Stimulated activated naive CD8-positive, alpha-beta T cell treated with anti-CD3 and anti-CD28 coated beads, Interleukin-15, Interleukin-2, amounts not matched to agents 100 U/mL and 50 U/mL, for 24 hours (primary cell): ENCODE results near the gene SP6.

Source experiments
- ATAC-seq: fragments of 150-1000 bp; cut with Tn5 transposase; one replicate; pipeline ENCODE4 v1.10.0; 2021
- DNase-seq: peaks from one replicate; pipeline ENCODE4 v3.0.0; 2021

SP6 gene

DNA sequence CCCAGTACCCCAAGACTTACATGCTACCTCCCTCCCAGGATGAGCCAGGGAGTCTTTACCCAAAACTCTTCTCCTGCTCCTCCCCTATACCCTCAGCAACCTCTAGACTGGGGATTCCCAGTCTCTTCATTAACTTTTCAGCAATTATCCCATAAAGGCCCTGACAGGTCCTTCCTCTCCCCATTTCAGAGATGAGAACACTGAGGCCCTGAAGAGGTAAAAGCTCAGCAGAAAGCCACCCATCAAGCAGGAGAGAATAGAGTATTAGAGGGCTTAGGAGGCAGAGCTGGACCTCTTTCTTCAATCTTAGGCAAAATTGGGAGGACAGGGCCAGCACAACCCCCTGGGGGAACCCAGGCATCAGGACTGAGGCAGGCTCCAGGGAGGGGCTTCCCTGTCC, 5.9 kb upstream of the SP6 start:
- DNase-seq (no peak), ATAC-seq (no peak)

DNA sequence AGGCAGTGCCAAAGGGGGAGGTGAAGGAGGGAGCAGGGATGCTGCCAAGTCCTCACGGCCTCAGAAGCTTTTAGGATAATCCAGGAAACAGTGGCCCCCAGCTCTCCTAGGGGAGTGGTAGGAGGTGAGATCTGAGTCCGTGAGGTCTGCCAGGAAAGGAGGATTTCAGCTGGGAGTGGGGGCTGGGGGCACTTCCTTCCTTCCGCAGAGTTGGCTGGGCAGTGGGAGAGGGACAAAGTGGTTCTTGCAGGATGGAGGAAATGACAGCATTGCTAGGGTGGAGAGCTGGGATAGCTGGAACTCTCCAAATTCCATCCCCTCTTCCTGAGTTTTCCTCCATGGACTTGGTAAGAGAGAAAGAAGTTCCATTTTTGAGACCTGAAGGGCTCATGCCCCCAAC, 4.8 kb upstream of the SP6 start:
- DNase-seq (no peak), ATAC-seq (no peak)

DNA sequence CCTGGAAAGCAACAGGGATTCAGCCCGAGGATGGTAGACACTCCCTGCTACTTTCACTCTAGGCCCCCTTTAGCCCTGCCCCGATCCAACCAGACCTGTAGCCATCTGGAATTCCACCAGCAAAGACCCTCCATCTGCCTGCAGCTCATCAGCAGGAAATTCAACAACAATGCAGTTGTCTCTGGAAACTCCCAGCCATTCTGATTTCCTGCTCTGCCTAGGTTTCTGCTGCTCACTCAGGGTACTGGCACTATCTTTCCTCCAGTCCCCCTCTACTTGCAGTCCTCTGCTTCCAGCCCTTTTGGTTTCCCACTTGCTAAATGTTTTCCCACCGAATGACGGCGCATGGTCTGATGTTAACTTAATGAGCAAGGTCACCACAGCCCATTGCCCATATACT, 2.7 kb upstream of the SP6 start:
- DNase-seq: no peak
- no peak for ATAC-seq

DNA sequence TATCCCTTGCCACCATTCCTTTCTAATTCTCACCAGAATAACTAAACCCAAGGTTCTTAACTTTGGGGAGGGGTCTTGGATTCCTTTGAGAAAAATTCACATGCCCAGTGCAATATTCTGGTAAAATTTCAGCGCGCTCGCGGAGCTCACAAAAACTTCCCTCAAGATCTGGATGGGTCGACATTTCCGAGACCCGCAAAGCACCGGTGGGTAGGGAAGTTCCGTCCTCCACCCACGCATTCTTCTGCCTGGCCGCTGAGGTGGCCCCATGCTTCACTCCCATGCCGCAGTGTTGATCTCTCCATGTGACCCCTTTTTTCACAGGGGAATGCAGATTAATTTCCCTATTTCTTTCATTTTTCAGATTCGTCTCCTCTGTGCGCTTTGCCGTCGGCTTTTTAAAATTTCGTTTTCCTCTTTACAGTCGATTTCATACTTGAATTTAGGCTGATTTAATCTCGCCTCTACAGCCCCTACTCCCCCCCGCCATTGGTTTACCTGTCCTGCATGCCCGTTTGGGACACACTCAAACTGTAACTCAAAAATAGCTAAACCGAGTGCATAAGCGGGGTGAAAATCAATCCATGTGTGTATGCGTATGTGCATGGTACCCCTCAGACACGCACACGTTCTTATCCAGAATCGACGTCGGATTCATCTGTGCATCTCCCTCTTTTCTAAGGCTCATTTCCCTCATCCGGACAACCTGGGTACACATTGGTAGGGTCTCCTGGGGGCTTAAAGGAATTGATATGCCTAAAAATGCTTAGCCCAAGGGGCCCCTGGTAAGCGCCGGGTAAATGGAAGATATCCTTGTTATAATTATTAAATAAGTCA, 1.4 kb upstream of the SP6 start:
- ATAC-seq (no peak), DNase-seq (no peak)

DNA sequence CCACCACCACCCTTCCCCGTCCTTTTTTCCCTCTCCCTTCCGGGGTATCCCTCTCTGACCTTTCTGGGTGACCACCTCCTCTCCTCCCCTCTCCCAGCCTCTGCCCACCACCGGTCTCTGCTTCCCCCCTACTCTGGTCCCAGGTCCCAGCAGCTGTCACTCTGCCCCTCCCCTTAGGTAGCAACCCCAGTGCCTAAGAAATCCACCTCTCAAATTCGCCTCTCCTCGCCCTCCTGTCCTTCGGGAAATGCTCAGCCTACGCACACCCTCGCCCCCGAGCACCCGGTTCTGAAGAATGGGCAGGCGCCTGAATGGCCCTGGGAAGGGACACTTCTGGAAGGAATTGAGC, 775 bp upstream of the SP6 start:
- DNase-seq: no peak
- ATAC-seq: no peak

DNA sequence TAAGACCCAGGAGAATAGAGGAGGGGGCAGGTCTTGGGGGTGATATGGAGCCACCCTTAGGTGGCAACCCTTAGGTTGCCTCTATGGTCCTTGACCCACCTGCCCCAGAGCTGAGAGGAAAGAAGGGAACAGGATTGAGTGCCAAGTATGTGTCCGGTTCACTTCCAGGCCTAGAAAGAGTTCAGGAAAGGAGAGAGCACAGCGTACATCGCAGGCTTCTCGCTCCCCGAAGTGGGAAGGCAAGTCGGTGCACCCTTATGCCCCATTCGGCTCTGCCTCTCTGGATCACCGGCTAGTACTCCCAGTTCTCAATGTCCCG, 631 bp downstream of the SP6 start:
- no peak for ATAC-seq

DNA sequence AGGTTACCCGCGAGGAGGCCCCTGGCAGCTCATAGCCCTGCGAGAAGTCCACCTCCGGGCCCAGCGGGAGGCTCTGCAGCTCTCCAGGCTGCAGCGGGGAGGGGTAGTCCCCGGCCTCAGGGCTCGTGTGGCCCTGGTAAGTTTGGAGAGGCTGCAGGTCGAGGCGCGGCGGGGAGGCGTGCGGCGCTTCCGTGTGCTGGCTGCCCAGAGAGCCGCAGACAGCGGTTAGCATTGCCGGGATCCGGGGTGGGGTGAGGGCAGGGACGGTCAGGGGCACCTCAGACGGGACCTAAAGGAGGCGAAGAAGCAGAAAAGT, 2.8 kb downstream of the SP6 start:
- ATAC-seq (no peak), DNase-seq (no peak)

More for the DNA sequence above, 631 bp downstream of the SP6 start:
- no peak for DNase-seq

DNA sequence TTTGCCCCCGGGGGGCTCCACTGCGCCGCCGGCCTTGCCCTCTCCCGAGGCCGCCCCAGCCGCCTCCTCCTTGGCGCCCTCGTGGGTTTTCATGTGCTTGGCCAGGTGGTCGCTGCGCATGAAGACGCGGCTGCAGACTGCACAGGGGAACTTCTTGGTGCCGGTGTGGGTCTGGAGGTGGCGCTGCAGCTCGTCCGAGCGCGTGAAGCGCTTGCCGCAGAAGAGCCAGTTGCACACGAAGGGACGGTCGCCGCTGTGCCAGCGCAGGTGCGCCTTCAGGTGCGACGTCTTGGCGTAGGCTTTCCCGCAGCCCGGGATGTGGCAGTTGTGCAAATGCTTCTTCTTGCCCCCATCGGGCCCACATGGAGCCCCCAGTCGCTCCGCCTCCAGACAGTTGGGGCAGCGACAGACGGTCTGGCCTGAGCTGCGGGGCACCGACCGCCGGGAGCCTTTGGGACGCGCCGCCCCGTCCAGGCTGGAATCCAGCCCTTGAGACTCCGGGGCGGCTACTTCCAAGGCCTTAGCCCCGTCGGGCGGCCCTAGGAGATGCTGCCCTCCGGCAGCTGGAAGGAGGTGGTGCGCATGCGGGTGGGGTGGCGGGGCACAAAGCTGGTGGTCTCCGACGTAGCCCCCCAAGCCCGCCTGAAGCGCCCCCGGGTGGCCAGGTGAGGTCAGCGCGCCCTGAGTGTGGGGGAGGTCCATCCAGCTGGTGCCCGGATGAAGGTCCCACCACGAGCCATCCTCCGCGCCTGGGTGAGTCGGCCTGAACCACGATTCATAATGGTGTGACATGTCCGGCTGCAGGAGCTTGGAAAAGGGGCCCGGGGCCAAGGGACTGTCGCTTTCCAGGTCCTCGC, 3.4 kb downstream of the SP6 start:
- no peak for ATAC-seq
- peak; percentile 27 for DNase-seq

DNA sequence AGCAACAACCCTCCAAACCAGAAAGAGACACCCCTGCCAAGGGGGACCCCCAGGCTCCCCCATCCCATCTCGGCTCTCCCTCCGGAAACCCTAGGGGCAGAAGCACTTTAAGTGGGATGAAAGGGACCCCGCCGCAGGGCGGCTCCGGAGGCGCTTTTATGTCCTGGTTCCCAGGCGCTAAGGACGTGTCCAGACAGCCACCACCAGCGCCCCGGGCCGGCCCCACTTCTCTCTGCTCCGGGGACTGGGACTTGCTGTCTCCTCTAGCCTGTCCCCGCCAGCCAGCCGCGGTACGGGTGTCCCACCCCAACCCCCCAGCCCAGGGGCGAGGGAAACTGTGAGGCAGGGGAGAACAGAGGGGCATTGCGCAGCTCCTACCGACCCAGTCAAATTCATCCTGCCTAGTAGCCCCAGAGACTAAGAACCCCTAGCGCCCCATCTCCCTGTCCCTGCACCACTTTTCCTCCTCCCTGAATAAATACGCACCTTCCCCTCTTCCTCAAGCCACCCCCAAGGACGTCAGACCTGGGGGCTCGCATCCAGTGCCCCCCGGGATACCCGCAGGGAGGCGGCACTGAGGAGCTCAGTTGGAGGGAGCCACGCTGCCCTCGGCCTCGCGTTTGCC, 4.1 kb downstream of the SP6 start:
- no peak for DNase-seq
- ATAC-seq: no peak

DNA sequence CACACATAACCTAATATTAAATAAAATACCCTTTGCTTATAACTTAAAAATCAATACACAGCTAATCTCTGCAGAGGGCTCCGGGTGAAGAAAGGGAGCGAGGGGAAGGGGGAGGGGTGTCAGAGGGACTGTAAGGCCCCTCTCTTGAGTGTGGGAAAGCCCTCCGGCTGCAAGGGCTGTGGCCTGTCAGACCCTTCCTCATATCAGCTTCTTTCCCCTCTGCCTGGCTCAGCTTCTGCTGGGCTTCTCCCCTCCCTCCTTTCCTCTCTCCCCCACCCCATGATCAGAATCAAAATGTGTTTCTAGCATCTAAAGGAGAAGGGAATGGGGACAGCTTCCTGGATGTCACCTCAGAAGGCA, 5.3 kb downstream of the SP6 start:
- no peak for DNase-seq
- no peak for ATAC-seq

DNA sequence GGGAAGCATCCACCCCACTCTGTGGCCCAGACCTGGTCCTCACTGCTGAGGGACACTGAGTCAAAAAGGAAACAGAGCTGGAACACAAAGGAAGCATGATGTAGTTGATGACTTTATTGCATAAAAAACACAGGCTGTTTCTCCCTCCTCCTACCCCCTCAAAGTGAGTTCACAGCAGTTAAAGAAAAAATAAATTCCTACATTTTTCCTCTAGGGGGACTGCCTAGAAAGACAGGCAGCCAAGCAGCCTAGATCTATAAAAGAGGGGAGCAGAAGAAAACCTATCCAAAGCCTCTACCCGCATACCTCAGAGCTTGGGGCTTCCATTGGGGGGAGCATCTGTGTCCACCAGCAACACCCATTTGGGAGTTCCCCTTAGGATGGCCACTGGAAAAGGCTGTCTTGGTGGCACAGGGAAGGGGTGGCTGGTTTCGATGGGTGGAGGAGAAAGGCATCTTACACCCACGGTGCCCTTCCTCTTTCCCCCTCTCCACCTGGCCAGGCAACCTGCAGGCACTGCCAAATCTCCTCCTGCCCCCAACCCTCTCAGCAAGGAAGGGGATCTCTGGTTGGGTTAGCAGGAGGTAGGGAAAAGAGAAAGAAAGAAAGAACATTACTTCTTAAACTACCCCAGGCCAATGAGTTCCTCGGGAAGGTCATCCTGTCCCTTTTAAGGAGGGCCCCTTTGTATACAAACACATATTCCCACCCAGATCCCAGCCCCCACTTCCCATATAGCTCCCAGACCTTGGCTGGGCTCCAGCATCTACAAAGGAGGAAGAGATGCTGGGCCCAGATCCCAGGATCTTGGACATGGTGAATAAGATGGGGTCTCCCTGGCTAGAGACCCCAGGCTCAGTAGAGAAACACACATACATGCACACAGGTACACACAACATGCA, 5.9 kb downstream of the SP6 start:
- DNase-seq (no peak), ATAC-seq (no peak)

DNA sequence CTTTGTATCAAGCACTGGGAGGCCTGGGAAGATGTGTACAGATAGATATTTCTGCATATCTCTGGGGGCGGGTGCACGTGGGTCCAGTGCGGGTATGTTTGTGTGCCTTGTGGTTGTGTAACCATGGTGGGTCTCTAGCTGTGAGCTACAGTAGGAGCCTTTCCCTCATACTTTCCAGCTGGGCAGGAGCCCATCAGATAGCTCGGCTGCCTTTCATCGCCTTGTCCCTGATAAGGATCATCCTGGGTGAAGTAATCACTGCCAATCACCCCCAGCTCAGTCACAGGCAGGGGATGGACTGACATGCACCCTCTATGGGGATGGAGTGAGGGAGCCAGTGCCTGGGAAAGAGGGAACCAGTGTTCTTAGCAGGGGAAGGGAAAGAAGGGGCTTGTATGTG, 6.7 kb downstream of the SP6 start:
- DNase-seq: no peak
- no peak for ATAC-seq

DNA sequence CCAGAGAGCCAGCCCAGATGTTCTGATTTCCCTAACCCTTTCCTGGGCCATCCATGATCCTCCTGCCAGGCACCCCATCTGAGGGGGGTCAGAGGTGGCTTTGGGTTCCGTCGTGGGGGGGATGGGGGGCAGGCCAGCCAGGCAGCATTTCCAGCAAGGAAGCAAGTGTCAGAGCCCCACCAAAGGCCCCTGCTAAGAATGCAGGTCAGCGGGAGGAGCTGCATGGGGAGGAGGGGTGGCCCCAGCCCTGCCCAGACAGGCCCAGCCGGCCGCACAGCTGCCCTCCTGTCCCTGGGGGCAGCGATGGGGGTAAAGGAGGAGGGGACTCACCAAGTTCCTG, 7.6 kb downstream of the SP6 start:
- ATAC-seq (no peak), DNase-seq (no peak)

DNA sequence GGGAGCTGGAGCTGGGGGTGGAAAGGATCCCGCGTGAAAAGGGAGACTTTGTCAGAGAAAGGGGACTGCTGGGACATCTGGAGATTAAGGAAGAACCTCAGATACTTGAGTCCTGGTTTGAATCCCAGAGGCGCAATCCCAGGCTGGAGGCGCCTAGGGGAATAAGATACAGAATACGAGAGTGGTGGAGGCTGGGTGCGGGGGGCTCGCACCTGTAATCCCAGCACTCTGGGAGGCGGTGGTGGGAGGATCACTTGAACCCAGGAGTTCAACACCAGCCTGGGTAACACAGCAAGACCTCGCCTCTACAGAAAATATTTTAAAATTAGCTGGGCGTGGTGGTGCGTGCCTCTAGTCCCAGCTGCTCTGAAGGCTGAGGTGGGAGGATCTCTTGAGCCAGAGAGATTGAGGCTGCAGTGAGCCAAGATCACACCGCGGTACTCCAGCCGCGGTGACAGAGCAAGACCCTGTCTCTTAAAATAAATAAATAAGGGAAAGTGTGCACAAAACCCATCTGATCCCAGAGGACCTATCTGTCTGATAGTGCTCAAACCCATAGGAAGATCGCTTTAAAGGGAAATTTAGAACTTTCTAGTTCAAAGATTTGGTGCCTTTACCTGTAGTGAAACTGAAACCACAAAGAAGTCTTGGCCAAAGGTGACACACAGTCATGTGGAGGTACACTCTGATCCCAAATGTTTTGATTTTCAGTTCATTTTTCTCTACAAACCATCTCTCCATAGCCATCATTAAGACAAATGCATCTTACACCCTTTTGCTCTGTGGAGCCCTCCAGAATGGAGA, 9.3 kb downstream of the SP6 start:
- DNase-seq: no peak
- no peak for ATAC-seq

DNA sequence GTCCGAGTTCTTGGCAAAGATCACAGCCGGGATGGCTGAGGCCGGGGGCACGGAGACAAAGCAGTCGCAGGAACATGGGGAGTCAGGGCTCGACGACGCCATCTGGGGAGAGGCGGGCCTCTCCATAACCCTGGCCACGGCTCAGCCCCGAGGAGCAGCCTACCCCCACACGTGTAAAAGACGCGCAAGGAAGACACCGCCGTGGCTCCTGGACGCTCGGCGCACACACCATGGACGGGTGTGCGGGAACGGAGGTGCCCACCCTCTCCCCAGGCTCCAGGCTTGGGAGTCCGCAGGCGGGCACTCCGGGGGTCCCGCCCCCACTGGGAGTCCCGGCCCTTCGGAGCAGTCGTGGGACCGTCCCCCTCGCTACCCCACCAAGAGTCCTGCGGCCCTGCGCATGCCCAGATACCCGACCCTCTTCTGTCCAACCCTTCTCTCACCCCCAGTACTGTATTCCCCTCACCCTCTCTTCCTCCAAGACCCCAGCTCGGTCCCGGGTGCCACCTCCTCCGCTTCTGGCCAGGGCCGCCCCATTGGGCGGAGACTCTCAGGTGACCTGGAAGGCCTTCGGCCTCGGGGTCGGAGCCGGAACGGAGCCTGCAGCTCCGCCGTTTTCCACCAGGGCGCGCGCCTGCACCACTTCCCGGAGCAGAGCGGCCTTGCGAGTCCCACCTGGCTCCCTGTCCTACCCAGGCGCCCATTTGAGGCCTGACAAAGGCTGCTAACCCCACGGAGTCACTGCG, 10.0 kb downstream of the SP6 start, which contains the start of gene SCRN2:
Gene SCRN2, minus strand, starts transcription at position 532 of the 746 bp plus-strand sequence. Its CDS starts 430 bp downstream, at position 102.
- ATAC-seq: peak; percentile 87

DNA sequence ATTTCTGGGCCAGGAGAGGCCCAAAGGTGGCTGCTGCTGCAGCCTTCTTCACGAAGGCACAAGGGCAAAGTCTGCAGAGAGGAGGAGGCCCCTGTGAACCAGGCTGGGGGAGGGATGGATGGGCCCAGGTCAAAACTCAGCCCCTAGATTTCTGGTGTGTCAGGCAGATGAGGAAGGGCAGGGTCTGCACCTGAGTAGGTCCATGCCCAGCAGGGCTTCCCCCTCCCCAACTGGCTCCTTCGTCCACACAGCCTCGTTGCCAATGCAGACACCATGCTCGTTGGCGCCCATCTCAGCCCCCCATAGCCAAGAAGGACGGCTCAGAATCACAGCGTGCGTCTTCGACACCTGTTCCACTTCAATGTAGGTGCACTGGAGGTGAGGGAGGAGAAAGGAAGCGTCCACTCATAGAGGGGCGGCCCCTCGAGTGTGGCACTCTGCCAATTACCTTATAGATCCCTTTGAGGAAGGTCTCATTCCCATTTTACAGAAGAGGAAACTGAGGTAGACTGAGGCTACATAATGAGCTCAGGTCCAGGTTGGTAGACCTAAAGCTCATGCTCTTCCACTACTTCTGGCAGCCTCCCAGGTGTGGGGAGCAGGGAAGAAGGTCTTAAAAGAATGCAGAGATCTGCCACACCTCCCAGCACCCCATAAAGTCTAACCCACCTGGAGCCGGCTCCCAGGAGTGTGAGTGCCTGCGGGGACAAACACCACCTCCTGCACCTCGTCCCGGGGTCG, 10.8 kb downstream of the SP6 start:
- DNase-seq: no peak
- no peak for ATAC-seq

More for the DNA sequence above, 10.0 kb downstream of the SP6 start, which contains the start of gene SCRN2:
- DNase-seq: peak; percentile 95

DNA sequence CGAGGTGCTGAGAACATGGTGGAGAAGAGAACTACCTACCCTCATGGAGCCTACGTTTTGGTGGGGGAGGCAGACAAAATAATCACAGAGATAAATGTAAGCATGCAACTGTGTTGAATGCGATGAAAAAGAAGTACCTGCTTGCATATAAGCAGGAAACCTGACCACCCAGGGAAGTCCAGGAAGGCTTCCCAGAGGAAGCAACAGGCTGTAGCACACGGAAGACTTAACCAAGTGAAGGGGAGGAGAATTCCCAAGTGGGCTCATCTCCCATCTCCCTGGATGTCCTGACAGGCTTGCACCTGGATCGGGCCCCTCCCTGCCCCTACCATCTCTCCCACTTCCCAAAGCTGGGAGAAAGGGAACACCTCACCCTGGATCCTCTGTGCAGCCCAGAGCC, 11.9 kb downstream of the SP6 start:
- ATAC-seq (no peak), DNase-seq (no peak)

DNA sequence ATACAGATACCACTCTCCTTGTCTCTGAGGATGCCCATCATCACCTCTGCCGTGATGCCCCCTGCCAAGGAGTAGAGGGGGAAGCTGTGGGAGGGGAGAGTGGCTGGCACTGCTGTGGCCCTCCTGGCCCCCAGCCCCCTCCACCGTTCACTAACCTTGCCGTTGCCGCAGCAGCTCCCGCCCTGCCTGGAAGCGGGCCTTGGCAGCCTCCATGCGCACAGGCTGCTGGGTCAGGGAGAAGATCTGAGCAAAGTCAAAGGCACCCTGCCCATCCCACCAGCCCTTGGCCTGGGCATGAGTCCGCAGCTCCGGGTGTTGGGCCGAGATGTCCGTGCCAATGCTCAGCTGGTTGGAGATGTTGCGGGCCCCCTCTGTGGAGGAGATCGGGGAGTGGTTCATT, 12.3 kb downstream of the SP6 start:
- no peak for ATAC-seq

DNA sequence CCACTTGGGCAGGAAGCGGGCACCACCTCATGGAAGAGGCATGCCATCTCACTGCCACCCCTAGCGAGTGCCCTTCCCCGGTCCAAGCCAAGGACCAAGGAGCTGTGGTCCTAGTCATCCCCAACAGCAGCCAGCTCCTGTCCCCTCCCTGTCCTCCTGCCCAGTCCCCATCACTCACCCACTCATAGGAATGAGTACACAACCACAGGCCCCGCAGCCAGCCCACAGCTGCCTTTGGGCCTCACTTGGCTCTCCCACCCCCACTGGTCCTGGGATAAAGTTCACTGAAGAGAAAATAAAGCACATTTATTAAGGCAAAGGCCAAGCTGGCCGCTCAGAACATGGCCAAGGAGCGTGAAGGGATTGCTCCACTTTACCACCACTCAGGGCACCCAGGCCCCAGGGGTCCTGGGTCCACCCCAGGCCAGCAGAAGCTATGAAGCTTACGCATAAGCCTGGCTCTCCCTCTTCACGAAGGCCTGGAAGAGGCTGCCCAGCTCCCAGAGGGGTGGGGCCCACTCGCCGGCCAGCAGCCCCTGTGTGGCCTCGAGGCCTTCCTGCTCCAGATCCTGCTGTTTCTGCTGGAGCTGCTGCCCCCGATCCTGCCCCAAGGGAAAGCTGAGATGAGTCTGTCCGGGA, 13.4 kb downstream of the SP6 start:
- DNase-seq (no peak), ATAC-seq (no peak)

More for the DNA sequence above, 12.3 kb downstream of the SP6 start:
- DNase-seq: no peak

DNA sequence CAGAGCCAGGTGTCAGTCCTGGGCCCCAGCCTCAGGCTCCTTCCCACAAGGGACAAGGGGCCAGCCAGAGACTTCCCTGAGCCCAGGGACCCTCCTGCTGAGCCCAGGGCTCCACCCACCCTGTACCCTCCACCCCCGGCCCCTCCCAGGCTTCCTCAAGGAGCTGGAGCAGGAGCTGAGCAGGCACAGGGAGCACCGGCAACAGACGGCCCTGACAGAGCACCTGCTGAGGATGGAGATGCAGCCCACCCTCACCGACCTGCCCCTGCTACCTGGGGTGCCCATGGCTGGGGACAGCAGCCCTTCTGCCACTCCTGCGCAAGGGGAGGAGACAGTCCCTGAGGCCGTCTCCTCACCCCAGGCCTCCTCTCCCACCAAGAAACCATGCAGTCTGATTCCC, 14.4 kb downstream of the SP6 start:
- ATAC-seq: no peak
- DNase-seq: no peak
